GM12865 (cell line): ENCODE data around the gene PLEKHD1.

Experiments used
- DNase-seq: peaks from one replicate; pipeline ENCODE4 v3.0.0; 2010; ENCODE audit warnings: low read depth
- H3K4me3 ChIP-seq: 2 replicates; pipeline ENCODE4 v1.5.1; 2011; ENCODE audit warnings: mild to moderate bottlenecking, low read depth, low read length, control low read depth
- TF ChIP-seq, protein P1 (sequence below): IDR thresholded peaks from 2 replicates; pipeline ENCODE4 v1.5.1; 2011; ENCODE audit warnings: low read length, control low read depth, low read depth, inconsistent platforms; ENCODE audit not compliant: insufficient read depth; ENCODE audit errors: missing control alignments

The PLEKHD1 gene

DNA sequence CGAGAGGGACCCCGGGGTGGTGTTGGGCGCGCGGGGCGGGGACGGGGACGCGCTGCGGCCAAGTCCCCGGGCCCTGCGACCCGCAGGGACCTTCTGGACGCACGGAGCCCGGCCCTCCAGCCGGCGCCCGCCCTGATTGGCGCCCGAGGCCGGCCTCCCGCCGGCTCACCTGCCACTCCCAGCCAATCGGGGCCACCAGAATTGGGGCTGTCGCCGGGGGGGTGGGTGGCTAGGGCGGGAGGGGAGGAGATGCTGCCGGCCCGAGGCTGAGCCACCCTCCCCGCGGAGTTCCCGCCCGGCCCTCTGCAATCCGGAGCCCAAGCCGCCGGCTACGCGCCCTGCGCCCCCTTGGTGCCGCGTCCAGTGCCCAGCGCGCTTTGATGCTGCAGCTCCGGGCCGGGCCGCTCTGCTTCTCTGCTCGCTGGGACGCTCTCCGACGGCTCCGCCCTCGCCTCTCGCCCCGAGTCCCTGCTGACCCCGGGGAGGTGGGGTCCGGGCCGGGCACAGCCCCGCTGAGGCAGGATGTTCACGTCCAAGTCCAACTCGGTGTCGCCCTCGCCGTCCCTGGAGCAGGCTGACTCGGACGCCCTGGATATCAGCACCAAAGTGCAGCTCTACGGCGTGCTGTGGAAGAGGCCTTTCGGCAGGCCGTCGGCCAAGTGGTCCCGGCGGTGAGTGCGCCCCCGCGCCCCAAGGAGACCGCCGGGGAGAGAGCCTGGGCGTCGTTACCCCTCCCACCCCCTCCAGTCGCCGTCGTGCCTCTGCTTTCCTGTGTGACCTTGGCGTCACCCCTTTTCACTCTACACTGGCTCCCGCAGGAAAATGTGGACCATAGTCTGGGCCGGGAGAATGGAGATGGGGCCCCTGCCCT lies at the start of gene PLEKHD1:
Gene PLEKHD1 (plus strand): TSS at position 285 of the 871 bp plus-strand sequence. CDS start 238 bp downstream, at position 523.
- no peak for DNase-seq
- no peak within 1 kb of the TSS for H3K4me3 ChIP-seq
- TF ChIP-seq, protein P1, sequence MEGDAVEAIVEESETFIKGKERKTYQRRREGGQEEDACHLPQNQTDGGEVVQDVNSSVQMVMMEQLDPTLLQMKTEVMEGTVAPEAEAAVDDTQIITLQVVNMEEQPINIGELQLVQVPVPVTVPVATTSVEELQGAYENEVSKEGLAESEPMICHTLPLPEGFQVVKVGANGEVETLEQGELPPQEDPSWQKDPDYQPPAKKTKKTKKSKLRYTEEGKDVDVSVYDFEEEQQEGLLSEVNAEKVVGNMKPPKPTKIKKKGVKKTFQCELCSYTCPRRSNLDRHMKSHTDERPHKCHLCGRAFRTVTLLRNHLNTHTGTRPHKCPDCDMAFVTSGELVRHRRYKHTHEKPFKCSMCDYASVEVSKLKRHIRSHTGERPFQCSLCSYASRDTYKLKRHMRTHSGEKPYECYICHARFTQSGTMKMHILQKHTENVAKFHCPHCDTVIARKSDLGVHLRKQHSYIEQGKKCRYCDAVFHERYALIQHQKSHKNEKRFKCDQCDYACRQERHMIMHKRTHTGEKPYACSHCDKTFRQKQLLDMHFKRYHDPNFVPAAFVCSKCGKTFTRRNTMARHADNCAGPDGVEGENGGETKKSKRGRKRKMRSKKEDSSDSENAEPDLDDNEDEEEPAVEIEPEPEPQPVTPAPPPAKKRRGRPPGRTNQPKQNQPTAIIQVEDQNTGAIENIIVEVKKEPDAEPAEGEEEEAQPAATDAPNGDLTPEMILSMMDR: no peak

DNA sequence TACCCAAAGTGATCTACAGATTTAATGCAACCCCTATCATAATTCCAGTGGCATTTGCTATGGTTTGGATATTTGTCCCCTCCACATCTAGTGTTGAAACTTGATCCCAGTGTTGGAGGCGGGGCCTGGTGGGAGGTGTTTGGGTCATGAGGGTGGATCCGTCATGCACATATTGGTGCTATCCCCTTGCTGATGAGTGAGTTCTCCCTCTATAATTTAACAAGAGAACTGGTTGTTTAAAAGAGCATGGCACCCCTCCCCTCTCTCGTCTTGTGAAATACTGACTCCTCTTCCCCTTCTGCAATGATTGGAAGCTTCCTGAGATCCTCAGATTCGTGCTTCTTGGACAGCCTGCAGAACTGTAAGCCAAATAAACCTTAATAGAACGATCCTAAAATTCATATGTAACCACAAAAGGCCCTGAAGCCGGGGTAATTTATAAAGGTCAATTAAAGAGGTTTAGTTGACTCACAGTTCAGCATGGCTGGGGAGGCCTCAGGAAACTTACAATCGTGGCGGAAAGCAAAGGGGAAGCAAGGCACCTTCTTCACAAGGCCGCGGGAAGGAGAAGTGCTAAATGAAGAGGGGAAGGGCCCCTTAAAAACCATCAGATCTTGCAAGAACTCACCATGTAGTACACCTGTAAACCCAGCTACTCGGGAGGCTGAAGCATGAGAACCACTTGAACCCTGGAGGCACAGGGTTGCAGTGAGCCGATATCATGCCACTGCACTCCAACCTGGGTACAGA lies 44.8 kb upstream of the PLEKHD1 start:
- no peak for DNase-seq
- TF ChIP-seq, protein P1: no peak

DNA sequence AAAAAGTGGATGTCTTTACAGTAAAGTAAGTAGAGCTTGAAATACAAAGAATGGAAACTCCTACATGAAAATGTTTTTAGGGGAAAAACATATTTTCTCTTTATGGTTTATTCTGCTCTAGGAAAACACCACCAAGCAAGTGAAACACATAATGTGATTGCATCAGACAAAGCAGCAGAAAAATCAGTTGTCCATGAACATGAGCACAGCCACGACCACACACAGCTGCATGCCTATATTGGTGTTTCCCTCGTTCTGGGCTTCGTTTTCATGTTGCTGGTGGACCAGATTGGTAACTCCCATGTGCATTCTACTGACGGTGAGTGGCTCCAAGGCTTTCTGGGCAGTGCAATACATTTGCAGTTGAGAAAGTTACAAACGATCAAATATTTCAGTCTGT lies 42.6 kb upstream of the PLEKHD1 start:
- peak overlapping the region; percentile 25 for H3K4me3 ChIP-seq
- peak; percentile 67 for DNase-seq
- TF ChIP-seq, protein P1: no peak

More for the DNA sequence above, 44.8 kb upstream of the PLEKHD1 start:
- no peak overlapping the region for H3K4me3 ChIP-seq

DNA sequence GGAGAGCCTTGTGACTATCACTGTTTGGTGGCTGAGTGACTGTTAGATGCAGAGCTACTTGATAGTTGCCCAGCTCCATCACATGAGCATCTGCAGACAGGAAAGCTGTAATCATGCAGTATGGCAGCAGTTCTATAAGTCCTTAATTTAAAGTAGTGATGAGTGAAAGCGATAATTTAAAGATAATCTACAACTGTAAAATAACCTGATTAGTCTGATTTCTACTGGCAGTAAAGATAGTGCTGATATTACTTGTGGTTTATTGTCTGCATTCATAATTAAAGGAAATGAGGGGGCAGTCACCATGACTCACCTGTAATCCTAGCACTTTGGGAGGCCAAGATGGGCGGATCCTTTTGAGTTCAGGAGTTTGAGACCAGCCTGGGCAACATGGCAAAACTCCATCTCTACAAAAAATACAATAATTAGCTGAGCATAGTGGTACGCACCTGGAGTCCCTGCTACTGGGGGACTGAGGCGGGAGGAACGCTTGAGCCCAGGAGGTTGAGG lies 41.2 kb upstream of the PLEKHD1 start:
- no peak for DNase-seq
- H3K4me3 ChIP-seq: no peak overlapping the region
- TF ChIP-seq, protein P1: no peak

DNA sequence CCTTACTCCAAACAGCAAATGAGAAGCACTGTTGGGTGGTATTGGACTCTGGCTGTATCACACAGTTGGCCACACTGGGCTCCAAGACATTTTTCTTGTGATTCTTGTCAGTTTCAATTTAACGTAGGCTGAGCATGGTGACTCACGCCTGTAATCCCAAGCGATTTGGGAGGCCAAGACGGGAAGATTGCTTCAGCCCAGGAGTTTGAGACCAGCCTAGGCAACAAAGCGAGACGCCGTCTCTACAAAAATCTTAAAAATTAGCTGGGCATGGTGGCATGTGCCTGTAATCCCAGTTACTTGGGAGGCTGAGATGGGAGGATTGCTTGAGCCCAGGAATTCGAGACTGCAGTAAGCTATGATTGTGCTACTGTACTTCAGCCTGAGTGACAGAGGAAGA lies 35.3 kb upstream of the PLEKHD1 start:
- TF ChIP-seq, protein P1: no peak
- DNase-seq: no peak
- H3K4me3 ChIP-seq: no peak overlapping the region

DNA sequence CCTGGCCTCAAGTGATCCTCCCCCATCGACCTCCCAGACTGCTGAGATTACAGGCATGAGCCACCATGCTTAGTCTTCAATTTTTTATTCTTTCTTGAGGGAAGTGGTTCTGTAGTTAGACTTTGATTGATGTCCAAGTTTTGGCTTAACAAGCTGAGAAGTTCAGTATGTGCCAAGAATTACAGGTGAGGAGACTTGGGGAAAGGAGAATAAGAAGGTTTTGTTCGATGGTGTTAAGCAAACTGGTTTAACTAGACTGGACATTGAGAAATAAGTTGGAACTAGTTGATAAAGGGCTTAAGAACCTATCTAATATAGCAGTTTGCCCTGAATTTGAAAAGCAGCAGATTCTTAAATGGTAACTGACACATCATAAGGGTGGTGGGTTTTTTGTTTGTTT lies 32.6 kb upstream of the PLEKHD1 start:
- TF ChIP-seq, protein P1: no peak
- DNase-seq: no peak
- H3K4me3 ChIP-seq: no peak overlapping the region
